Loucy (cell line): Measurements from ENCODE around the gene MEIOSIN.

ENCODE experiments used
- CTCF ChIP-seq: fragments of 200-600 bp; sonication (generic); conservative IDR thresholded peaks from 2 replicates; pipeline ENCODE4 v1.5.1; 2014; ENCODE audit warnings: mild to moderate bottlenecking, antibody characterized with exemption, low read length
- EZH2phosphoT487 ChIP-seq: fragments of 200-600 bp; IDR thresholded peaks from 2 replicates; pipeline ENCODE4 v1.6.1; 2018; ENCODE audit warnings: antibody characterized with exemption, mild to moderate bottlenecking, moderate library complexity, borderline replicate concordance

DNA sequence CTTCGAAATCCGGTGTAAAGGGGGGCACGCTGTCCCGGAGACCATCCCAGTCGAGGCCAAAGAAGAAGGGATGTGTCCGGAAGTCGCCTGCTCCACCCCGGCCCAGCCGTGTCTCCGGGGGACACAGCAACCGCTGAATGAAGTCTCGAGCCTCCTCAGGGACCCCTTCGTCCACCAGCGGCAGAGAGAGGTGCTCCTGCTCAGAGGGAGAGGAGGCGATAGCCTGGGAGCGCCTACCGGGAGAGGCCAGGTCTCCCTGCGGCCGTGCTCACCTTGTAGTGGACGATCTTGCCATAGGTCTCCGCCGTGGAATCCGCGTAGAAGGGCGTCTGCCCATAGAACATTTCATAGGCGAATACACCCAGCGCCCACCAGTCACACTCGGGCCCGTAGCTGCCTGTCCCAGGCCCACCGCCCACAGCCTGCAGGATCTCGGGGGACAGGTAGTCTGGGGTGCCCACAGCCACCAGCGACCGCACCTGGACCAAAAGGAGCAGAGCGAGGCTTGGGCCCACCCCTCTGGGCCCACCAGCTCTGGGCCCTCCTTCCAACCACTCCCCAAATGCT, 44.2 kb downstream of the MEIOSIN start:
- no peak for TF ChIP-seq CTCF
- no peak for TF ChIP-seq EZH2phosphoT487
